Stimulated activated CD8-positive, alpha-beta memory T cell treated with anti-CD3 and anti-CD28 coated beads, Interleukin-15, amount 100 ng/mL, for 1 hour (primary cell): ENCODE data around the gene YEATS4.

Source experiments
- DNase-seq: peaks from one replicate; pipeline ENCODE4 v3.0.0-alpha.2; 2020; ENCODE audit warnings: low read depth

YEATS4 gene

GRCh38 chr12:69392179-69392928 lies 32.8 kb downstream of the YEATS4 start:
- DNase-seq: no peak

- DNase-seq: no peak
Observed at GRCh38 chr12:69396041-69396440, 36.5 kb downstream of the YEATS4 start.

GRCh38 chr12:69396963-69397362 lies 37.4 kb downstream of the YEATS4 start:
- no peak for DNase-seq

- DNase-seq: no peak
Observed at GRCh38 chr12:69397978-69398377, 38.4 kb downstream of the YEATS4 start.

GRCh38 chr12:69401940-69402339 lies 42.4 kb downstream of the YEATS4 start:
- DNase-seq: no peak

GRCh38 chr12:69404851-69405565 lies 45.5 kb downstream of the YEATS4 start:
- no peak for DNase-seq

GRCh38 chr12:69405566-69405865 lies 46.0 kb downstream of the YEATS4 start:
- no peak for DNase-seq

GRCh38 chr12:69406217-69406616 lies 46.7 kb downstream of the YEATS4 start:
- DNase-seq: no peak

GRCh38 chr12:69410571-69410970 lies 51.0 kb downstream of the YEATS4 start:
- DNase-seq: no peak

GRCh38 chr12:69412655-69413054 lies 53.1 kb downstream of the YEATS4 start:
- DNase-seq: no peak

- no peak for DNase-seq
Observed at GRCh38 chr12:69415471-69416275, 56.1 kb downstream of the YEATS4 start.

GRCh38 chr12:69417231-69417630 lies 57.7 kb downstream of the YEATS4 start:
- DNase-seq: no peak

GRCh38 chr12:69417741-69418167 lies 58.2 kb downstream of the YEATS4 start:
- DNase-seq: no peak

- no peak for DNase-seq
Observed at GRCh38 chr12:69419701-69420100, 60.2 kb downstream of the YEATS4 start.

- DNase-seq: no peak
Observed at GRCh38 chr12:69421548-69421947, 62.0 kb downstream of the YEATS4 start.

- DNase-seq: no peak
Observed at GRCh38 chr12:69423037-69423905, 63.7 kb downstream of the YEATS4 start.

- no peak for DNase-seq
Observed at GRCh38 chr12:69425417-69425816, 65.9 kb downstream of the YEATS4 start.

GRCh38 chr12:69428351-69429073 lies 69.0 kb downstream of the YEATS4 start:
- no peak for DNase-seq

- no peak for DNase-seq
Observed at GRCh38 chr12:69430942-69431590, 71.5 kb downstream of the YEATS4 start.

- no peak for DNase-seq
Observed at GRCh38 chr12:69431591-69432222, 72.2 kb downstream of the YEATS4 start.
